Hepatocyte (in vitro differentiated cells): ENCODE data around the gene COX7B2. TPM values are rescaled to one million over a fixed set of nuclear protein-coding genes. Genes with fewer than 3 reads are reported as not detected.

Experiments
- DNase-seq: peaks from one replicate; pipeline ENCODE4 v3.0.0-alpha.2; 2016; ENCODE audit warnings: low spot score
- H2AFZ ChIP-seq: fragments of 200-600 bp; sonication (generic); 2 replicates; pipeline ENCODE4 v1.6.0; 2016; ENCODE audit warnings: antibody characterized with exemption, mild to moderate bottlenecking
- H3K27ac ChIP-seq: fragments of 200-600 bp; sonication (generic); 2 replicates; pipeline ENCODE4 v1.5.1; 2016; ENCODE audit warnings: mild to moderate bottlenecking
- H3K27me3 ChIP-seq: fragments of 200-600 bp; sonication (generic); 2 replicates; pipeline ENCODE4 v1.6.1; 2016
- H3K36me3 ChIP-seq: fragments of 200-600 bp; sonication (generic); replicated peaks from 2 replicates; pipeline ENCODE4 v1.5.1; 2016; ENCODE audit warnings: low read depth; ENCODE audit not compliant: insufficient read depth
- H3K4me1 ChIP-seq: fragments of 200-600 bp; sonication (generic); 2 replicates; pipeline ENCODE4 v1.5.1; 2016; ENCODE audit warnings: mild to moderate bottlenecking, moderate library complexity; ENCODE audit not compliant: insufficient read depth
- H3K4me2 ChIP-seq: fragments of 200-600 bp; sonication (generic); 2 replicates; pipeline ENCODE4 v1.6.0; 2016
- H3K4me3 ChIP-seq: fragments of 200-600 bp; sonication (generic); 2 replicates; pipeline ENCODE4 v1.5.1; 2016; ENCODE audit warnings: mild to moderate bottlenecking
- H3K79me2 ChIP-seq: fragments of 200-600 bp; sonication (generic); 2 replicates; pipeline ENCODE4 v1.6.0; 2017; ENCODE audit warnings: mild to moderate bottlenecking
- H3K9me2 ChIP-seq: fragments of 200-600 bp; sonication (generic); replicated peaks from 2 replicates; pipeline ENCODE4 v1.6.0; 2017; ENCODE audit warnings: mild to moderate bottlenecking; ENCODE audit not compliant: insufficient read depth
- H3K9me3 ChIP-seq: fragments of 200-600 bp; sonication (generic); 2 replicates; pipeline ENCODE4 v1.5.1; 2016; ENCODE audit warnings: low read depth, mild to moderate bottlenecking
- H4K20me1 ChIP-seq: fragments of 200-600 bp; sonication (generic); 2 replicates; pipeline ENCODE4 v1.6.0; 2016; ENCODE audit warnings: mild to moderate bottlenecking; ENCODE audit not compliant: insufficient read depth, poor library complexity, severe bottlenecking
- EZH2 ChIP-seq: fragments of 200-600 bp; sonication (generic); IDR thresholded peaks from 2 replicates; pipeline ENCODE4 v1.6.1; 2016; ENCODE audit warnings: antibody characterized with exemption, mild to moderate bottlenecking, borderline replicate concordance
- EZH2phosphoT487 ChIP-seq: fragments of 200-600 bp; sonication (generic); IDR thresholded peaks from one replicate; pipeline ENCODE4 v1.6.1; 2018; ENCODE audit warnings: antibody characterized with exemption, mild to moderate bottlenecking, low read depth, moderate library complexity; ENCODE audit not compliant: unreplicated experiment, severe bottlenecking
- WGBS: methylation state at CpG from one replicate; pipeline ENCODE4 v1.1.6; 2016; ENCODE audit warnings: low lambda C conversion rate; ENCODE audit errors: missing lambda C conversion rate; 5-methylcytosine and 5-hydroxymethylcytosine counted together
- polyA plus RNA-seq: library from polyadenylated mRNA; unstranded; fragments of >200 nt; fragmentation: Nextera tagmentation; extraction: Ambion mirVana; gene quantifications from 2 replicates; pipeline ENCODE4 v1.2.1, GENCODE V29; 2016
- total RNA-seq: library from RNA; depleted of rRNA; stranded (reverse); fragments of >200 nt; gene quantifications from 2 replicates; pipeline ENCODE4 v1.2.3, GENCODE V29; 2014
- TF ChIP-seq, protein P1 (sequence below): fragments of 200-600 bp; sonication (generic); IDR thresholded peaks from 2 replicates; pipeline ENCODE4 v1.5.1; 2016; ENCODE audit warnings: antibody characterized with exemption, mild to moderate bottlenecking; ENCODE audit not compliant: poor library complexity

Gene COX7B2
- total and polyA plus RNA-seq, 2 experiments from 2014 or later, result not detected

GRCh38 chr4:46850026-46850425 is 59.0 kb downstream of the COX7B2 start:
- Histone ChIP-seq H2AFZ (no peak overlapping the region), H3K36me3 (no peaks in the 10 kb centered on the region), H3K4me3 (no peak overlapping the region), H3K79me2 (no peaks in the 10 kb centered on the region), H3K4me2 (no peak overlapping the region), H3K9me3 (no peaks in the 10 kb centered on the region), H3K9me2 (no peaks in the 10 kb centered on the region), H3K27me3 (no peaks in the 10 kb centered on the region), H4K20me1 (no peaks in the 10 kb centered on the region), H3K27ac (no peak overlapping the region), H3K4me1 (no peaks in the 10 kb centered on the region)
- WGBS, result 82% methylated on average over 1 of the region's 1 CpG
- DNase-seq, result no peak
- TF ChIP-seq, protein P1, sequence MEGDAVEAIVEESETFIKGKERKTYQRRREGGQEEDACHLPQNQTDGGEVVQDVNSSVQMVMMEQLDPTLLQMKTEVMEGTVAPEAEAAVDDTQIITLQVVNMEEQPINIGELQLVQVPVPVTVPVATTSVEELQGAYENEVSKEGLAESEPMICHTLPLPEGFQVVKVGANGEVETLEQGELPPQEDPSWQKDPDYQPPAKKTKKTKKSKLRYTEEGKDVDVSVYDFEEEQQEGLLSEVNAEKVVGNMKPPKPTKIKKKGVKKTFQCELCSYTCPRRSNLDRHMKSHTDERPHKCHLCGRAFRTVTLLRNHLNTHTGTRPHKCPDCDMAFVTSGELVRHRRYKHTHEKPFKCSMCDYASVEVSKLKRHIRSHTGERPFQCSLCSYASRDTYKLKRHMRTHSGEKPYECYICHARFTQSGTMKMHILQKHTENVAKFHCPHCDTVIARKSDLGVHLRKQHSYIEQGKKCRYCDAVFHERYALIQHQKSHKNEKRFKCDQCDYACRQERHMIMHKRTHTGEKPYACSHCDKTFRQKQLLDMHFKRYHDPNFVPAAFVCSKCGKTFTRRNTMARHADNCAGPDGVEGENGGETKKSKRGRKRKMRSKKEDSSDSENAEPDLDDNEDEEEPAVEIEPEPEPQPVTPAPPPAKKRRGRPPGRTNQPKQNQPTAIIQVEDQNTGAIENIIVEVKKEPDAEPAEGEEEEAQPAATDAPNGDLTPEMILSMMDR, result no peak

DNA sequence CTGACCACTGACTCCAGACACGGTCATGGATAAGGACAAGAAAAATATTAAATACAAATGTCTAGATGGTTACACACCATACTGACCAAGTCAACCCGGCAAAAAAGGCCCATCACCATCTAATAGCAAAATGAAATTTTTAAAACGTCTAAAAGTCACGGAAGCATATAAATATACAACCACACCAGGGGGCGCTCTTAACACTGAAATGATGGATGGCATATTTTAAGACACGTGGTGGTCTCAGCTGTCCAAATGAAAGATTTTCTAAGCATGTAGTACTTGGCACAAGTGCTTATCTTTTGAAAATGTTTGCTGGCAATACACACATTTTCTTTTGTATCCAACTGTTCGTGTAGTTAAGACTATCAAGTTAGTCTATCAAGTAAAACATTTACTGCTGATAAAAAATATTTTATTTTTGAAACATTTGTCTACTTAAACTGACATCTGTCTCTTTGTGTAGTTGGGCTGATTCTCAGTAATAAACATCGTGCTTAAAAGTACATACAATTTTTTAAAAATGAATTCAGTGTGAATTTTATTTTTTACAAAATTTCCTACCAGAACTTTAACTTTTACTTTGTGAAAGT is 64.6 kb downstream of the COX7B2 start:
- Histone ChIP-seq H3K9me3 (no peaks in the 10 kb centered on the region), H3K4me1 (no peaks in the 10 kb centered on the region), H4K20me1 (no peaks in the 10 kb centered on the region), H3K9me2 (no peaks in the 10 kb centered on the region), H2AFZ (peak overlapping the region; percentile 21), H3K79me2 (no peaks in the 10 kb centered on the region), H3K4me2 (no peak overlapping the region), H3K36me3 (no peaks in the 10 kb centered on the region), H3K4me3 (no peak overlapping the region), H3K27me3 (no peaks in the 10 kb centered on the region), H3K27ac (no peak overlapping the region)
- TF ChIP-seq EZH2 (no peak), EZH2phosphoT487 (no peak)
- TF ChIP-seq, protein P1, result peak; percentile 84
- whole genome bisulfite sequencing, result 11% methylated on average over 8 of the region's 8 CpGs
- peak; percentile 83 for DNase-seq

DNA sequence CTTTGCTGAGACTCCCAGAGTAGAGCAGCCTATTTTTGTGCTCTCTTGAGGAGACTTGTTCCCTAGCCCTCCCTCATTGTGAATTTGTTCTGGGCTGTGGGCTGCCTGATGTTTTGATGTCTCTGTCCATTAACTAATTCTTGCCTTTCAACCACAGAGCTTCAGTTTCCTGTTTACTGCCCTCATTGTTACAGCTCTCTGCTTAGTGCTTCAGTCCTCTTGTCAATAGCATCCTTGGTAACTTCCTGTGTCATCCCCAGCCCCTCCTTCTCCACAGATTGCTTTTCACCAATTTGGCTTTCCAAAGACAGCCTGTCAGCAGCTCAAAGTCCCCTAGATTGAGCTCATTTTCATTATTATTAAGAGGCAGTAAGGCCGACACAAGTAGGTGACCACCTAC is 69.9 kb downstream of the COX7B2 start:
- no peak for DNase-seq
- Histone ChIP-seq H3K27ac (no peak overlapping the region), H2AFZ (no peak overlapping the region), H3K9me3 (no peaks in the 10 kb centered on the region), H3K36me3 (no peaks in the 10 kb centered on the region), H3K4me1 (peaks cover 9% of the 10 kb centered on the region), H3K4me3 (no peak overlapping the region), H4K20me1 (no peaks in the 10 kb centered on the region), H3K9me2 (no peaks in the 10 kb centered on the region), H3K79me2 (no peaks in the 10 kb centered on the region), H3K4me2 (no peak overlapping the region), H3K27me3 (no peaks in the 10 kb centered on the region)
- 68% methylated on average over 1 of the region's 1 CpG for WGBS
- TF ChIP-seq, protein P1, result no peak
- TF ChIP-seq EZH2 (no peak), EZH2phosphoT487 (no peak)

DNA sequence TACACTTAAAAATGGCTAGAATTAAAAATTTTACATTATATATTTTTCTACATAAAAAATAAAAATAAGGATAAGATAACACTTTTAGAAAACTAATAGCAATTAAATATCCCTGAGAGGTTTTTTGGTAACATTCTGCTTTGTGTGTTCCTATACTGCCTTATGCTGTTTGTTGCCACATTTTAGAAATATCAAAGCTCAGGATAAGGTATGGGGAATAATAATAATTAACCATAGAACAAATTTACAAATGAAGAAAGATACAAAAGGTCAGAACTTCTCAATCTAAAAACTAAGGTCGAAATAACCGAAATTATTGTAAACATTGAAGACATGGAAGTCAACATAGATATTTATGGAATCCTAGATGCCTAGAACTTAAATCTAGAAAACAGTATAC is 71.4 kb downstream of the COX7B2 start:
- Histone ChIP-seq H3K4me2 (peak overlapping the region; percentile 1), H3K9me2 (no peaks in the 10 kb centered on the region), H3K9me3 (no peaks in the 10 kb centered on the region), H4K20me1 (no peaks in the 10 kb centered on the region), H2AFZ (no peak overlapping the region), H3K4me3 (no peak overlapping the region), H3K79me2 (no peaks in the 10 kb centered on the region), H3K27me3 (no peaks in the 10 kb centered on the region), H3K4me1 (peaks cover 9% of the 10 kb centered on the region), H3K36me3 (no peaks in the 10 kb centered on the region), H3K27ac (no peak overlapping the region)
- no peak for DNase-seq
- whole genome bisulfite sequencing, result 60% methylated on average over 2 of the region's 2 CpGs
- TF ChIP-seq, protein P1, result no peak
- TF ChIP-seq EZH2phosphoT487 (no peak), EZH2 (no peak)
